Thyroid gland (tissue), 4 donors: ENCODE results near the gene ZNF559. TPM values are rescaled to one million over a fixed set of nuclear protein-coding genes. Genes with fewer than 3 reads are reported as not detected.
"Not testable (repeated sequence)": the region's sequence is repeated elsewhere in the genome, so short reads cannot be mapped to it uniquely, and the experiment has no call there.

ENCODE experiments used
- DNase-seq, 2 donors: peaks; one replicate each; pipeline ENCODE4 v3.0.0-alpha.2; 2019
- H3K27ac ChIP-seq, 3 donors: fragments of 200-600 bp; sonication (generic); 1 replicate in 2 of 3; 2 replicates in 1 of 3; pipeline ENCODE4 v1.5.1; 2016 to 2019; ENCODE audit warnings: mild to moderate bottlenecking in 1 of 3, moderate library complexity in 1 of 3
- H3K27me3 ChIP-seq: fragments of 200-600 bp; sonication (generic); one replicate; pipeline ENCODE4 v1.5.1; 2019
- H3K36me3 ChIP-seq, 2 donors: fragments of 200-600 bp; sonication (generic); one replicate each; pipeline ENCODE4 v1.5.1; 2016 to 2019
- H3K4me1 ChIP-seq, 2 donors: fragments of 200-600 bp; sonication (generic); one replicate each; pipeline ENCODE4 v1.5.1; 2017 to 2019
- H3K4me3 ChIP-seq, 3 donors: fragments of 200-600 bp; sonication (generic); replicated peaks in 1 of 3; 1 replicate in 2 of 3; 2 replicates in 1 of 3; pipeline ENCODE4 v1.5.1; 2016; ENCODE audit warnings: mild to moderate bottlenecking in 1 of 3
- H3K9me3 ChIP-seq: fragments of 200-600 bp; sonication (generic); one replicate; pipeline ENCODE4 v1.5.1; 2017
- POLR2A ChIP-seq, 2 donors: fragments of 450-650 bp; IDR thresholded peaks; one replicate each; pipeline ENCODE4 v1.6.1; 2017; ENCODE audit warnings: antibody characterized with exemption in 2 of 2, mild to moderate bottlenecking in 2 of 2, moderate library complexity in 1 of 2
- WGBS, 2 donors: methylation state at CpG; one replicate each; pipeline ENCODE4 v1.1.5; 2017; 5-methylcytosine and 5-hydroxymethylcytosine counted together
- intact Hi-C: fragments of 100-400 bp; cut with DNase I; formaldehyde crosslinking; loops from one replicate; pipeline ENCODE4 v1.15.1; 2023
- total RNA-seq, 4 donors: library from RNA; depleted of rRNA; stranded (reverse); fragments of >200 nt; gene quantifications; one replicate each; pipeline ENCODE4 v1.2.3, GENCODE V29; 2016
- TF ChIP-seq, protein P1 (sequence below), 6 experiments: fragments of 200-600 bp in 3 of 6; fragments of 450-650 bp in 3 of 6; sonication (generic) in 3 of 6; IDR thresholded peaks; one replicate each; pipeline ENCODE4 v1.5.1; 2016 to 2019; ENCODE audit warnings: antibody characterized with exemption in 6 of 6, mild to moderate bottlenecking in 2 of 6, inconsistent platforms in 1 of 6, moderate library complexity in 1 of 6

The ZNF559 gene
- total RNA-seq: 10 to 100 TPM; 20.6 to 55.8 (median 29.1) TPM

GRCh38 chr19:9323919-9324583, at the start of gene ZNF559:
TSS of gene ZNF559 (plus strand) at chr19:9324179. CDS start at chr19:9338550, 14,371 bp downstream.
- DNase-seq: peak; percentile 93 to 94
- 1% methylated on average over 39 to 42 of the region's 48 CpGs for WGBS, 2 donors

DNA sequence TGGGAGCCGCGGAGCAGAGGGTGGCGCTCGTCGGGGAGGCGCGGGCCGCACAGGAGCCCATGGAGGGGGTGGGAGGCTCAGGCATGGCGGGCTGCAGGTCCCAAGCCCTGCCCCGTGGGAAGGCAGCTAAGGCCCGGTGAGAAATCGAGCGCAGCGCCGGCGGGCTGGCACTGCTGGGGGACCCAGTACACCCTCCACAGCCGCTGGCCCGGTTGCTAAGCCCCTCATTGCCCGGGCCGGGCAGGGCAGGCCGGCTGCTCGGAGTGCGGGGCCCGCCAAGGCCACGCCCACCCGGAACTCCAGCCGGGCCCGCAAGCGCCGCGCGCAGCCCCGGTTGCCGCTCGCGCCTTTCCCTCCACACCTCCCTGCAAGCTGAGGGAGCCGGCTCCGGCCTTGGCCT, 40.5 kb upstream of the ZNF559 start:
- intact Hi-C loops, H3K9me3 ChIP-seq, H3K27ac ChIP-seq, H3K36me3 ChIP-seq, H3K27me3 ChIP-seq, H3K4me3 ChIP-seq, H3K4me1 ChIP-seq, DNase-seq: not testable (repeated sequence)
- no CpG with 5 or more reads among the region's 38 CpGs for WGBS, 2 donors

More at GRCh38 chr19:9323919-9324583, at the start of gene ZNF559:
- no peaks in the 10 kb centered on the region for H3K9me3 ChIP-seq
- peaks cover 0 to 2% of the 10 kb centered on the region in 2 donors for H3K36me3 ChIP-seq
- H3K27ac ChIP-seq: peak within 1 kb of the TSS; percentile 76 to 85 (median 84)
- intact Hi-C loops: loop anchor here (10.0 kb wide), 1 partner anchor 471 kb away; no protein-coding TSS in a partner anchor
- TF ChIP-seq, protein P1, sequence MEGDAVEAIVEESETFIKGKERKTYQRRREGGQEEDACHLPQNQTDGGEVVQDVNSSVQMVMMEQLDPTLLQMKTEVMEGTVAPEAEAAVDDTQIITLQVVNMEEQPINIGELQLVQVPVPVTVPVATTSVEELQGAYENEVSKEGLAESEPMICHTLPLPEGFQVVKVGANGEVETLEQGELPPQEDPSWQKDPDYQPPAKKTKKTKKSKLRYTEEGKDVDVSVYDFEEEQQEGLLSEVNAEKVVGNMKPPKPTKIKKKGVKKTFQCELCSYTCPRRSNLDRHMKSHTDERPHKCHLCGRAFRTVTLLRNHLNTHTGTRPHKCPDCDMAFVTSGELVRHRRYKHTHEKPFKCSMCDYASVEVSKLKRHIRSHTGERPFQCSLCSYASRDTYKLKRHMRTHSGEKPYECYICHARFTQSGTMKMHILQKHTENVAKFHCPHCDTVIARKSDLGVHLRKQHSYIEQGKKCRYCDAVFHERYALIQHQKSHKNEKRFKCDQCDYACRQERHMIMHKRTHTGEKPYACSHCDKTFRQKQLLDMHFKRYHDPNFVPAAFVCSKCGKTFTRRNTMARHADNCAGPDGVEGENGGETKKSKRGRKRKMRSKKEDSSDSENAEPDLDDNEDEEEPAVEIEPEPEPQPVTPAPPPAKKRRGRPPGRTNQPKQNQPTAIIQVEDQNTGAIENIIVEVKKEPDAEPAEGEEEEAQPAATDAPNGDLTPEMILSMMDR (IDR thresholded peaks at IDR 0.05): peak in 3 of 6 experiments; percentile 26 to 45 (median 37)
- TF ChIP-seq POLR2A (IDR thresholded peaks at IDR 0.05): peak in 1 of 2 donors; percentile 54
- H3K4me1 ChIP-seq: peaks cover 0 to 12% of the 10 kb centered on the region in 2 donors
- no peaks in the 10 kb centered on the region for H3K27me3 ChIP-seq
- peak within 1 kb of the TSS; percentile 57 to 68 (median 58) for H3K4me3 ChIP-seq

DNA sequence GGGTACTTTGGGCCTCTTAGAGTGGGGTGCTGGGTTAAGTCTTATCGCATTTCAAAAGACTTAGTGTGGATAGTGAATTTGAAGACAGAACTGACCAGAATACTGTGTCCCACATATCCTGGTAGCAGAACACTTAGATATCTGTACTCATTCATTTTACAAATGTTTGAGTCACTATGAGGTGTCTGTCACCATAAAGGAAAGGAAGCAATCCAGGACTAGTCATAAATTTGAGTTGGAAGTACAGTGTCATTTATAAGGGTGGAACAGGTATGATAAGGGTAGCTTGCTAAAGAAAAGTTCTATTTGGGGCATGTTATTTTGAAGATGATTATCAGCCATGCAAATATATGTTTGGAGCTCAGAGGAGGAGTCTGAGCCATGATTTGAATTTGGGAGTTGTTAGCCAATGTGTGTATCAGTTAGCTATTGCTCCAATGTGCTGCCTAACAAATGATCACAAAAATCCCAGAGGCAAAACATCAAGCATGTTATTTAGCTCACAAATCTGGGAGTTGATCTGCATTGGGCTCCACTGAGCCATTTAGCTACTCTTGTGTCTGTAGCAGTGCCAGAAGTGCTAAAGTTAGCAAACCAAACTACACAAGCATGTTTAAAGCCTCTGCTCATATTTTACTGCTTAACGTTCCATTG, 34.6 kb upstream of the ZNF559 start:
- WGBS, 2 donors: 93 to 96% methylated on average over 2 of the region's 2 CpGs
- intact Hi-C loops: no loop called here
- H3K9me3 ChIP-seq: no peaks in the 10 kb centered on the region

DNA sequence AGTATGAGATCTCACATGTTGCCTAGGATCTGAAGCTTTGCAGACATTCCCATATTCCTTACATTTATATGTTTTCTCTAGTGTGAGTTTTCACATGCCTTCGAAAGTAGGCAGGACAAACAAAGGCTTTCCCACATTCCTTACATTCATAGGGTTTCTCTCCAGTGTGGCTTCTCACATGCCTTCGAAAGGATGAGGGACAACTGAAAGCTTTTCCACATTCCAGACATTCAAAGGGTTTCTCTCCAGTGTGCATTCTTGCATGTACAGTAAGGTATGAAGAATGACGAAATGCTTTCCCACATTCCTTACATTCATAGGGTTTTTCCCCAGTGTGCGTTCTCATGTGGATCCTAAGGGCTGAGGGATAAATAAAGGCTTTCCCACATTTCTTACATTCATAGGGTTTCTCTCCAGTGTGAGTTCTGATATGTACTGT, 28.5 kb upstream of the ZNF559 start:
- WGBS, 2 donors: 94 to 97% methylated on average over 4 of the region's 4 CpGs
- no peaks in the 10 kb centered on the region for H3K4me1 ChIP-seq
- peaks cover 41 to 50% of the 10 kb centered on the region in 2 donors for H3K36me3 ChIP-seq
- no peak overlapping the region for H3K27ac ChIP-seq
- no peak for TF ChIP-seq POLR2A (IDR thresholded peaks at IDR 0.05)
- TF ChIP-seq, protein P1 (IDR thresholded peaks at IDR 0.05): no peak
- intact Hi-C loops: no loop called here
- no peaks in the 10 kb centered on the region for H3K9me3 ChIP-seq
- no peak overlapping the region for H3K4me3 ChIP-seq
- no peak for DNase-seq
- no peaks in the 10 kb centered on the region for H3K27me3 ChIP-seq

More for the DNA sequence above, 34.6 kb upstream of the ZNF559 start:
- no peaks in the 10 kb centered on the region for H3K27me3 ChIP-seq
- H3K27ac ChIP-seq: no peak overlapping the region
- H3K4me3 ChIP-seq: no peak overlapping the region
- TF ChIP-seq POLR2A (IDR thresholded peaks at IDR 0.05): no peak
- DNase-seq: no peak
- peaks cover 0 to 13% of the 10 kb centered on the region in 2 donors for H3K36me3 ChIP-seq
- no peaks in the 10 kb centered on the region for H3K4me1 ChIP-seq

DNA sequence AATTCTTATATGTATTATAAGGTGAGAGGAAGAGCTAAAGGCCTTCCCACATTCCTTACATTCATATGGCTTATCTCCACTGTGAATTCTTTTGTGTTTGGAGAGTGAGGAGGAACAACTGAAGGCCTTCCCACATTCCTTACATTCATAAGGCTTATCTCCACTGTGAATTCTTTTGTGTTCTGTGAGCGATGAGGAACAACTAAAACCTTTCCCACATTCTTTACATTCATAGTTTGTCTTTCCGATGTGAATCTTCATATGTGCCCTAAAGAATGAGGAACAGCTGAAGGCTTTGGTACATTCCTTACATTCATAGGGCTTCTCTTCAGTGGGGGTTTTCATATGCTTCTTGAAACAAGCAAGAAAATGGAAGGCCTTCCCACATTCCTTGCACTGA, 27.6 kb upstream of the ZNF559 start:
- intact Hi-C loops: no loop called here
- no peak for DNase-seq
- H3K36me3 ChIP-seq: peaks cover 50 to 59% of the 10 kb centered on the region in 2 donors
- H3K27me3 ChIP-seq: no peaks in the 10 kb centered on the region
- no peaks in the 10 kb centered on the region for H3K4me1 ChIP-seq
- no peak overlapping the region for H3K4me3 ChIP-seq
- no peak for TF ChIP-seq POLR2A (IDR thresholded peaks at IDR 0.05)
- TF ChIP-seq, protein P1 (IDR thresholded peaks at IDR 0.05): no peak
- no peaks in the 10 kb centered on the region for H3K9me3 ChIP-seq
- 94 to 96% methylated on average over 2 of the region's 2 CpGs for WGBS, 2 donors
- no peak overlapping the region for H3K27ac ChIP-seq

- Histone ChIP-seq H3K9me3 (no peaks in the 10 kb centered on the region), H3K4me1 (peaks cover 8 to 9% of the 10 kb centered on the region in 2 donors), H3K36me3 (peaks cover 22 to 25% of the 10 kb centered on the region in 2 donors), H3K4me3 (no peak overlapping the region), H3K27me3 (no peaks in the 10 kb centered on the region), H3K27ac (no peak overlapping the region)
- WGBS, 2 donors: 79 to 100% methylated on average over 1 of the region's 1 CpG
- intact Hi-C loops: no loop called here
- DNase-seq: no peak
- TF ChIP-seq, protein P1 (IDR thresholded peaks at IDR 0.05): no peak
- TF ChIP-seq POLR2A (IDR thresholded peaks at IDR 0.05): no peak
Measured at GRCh38 chr19:9306443-9306842, 17.5 kb upstream of the ZNF559 start.
